ENCODE data around the gene NEDD4L.

DNA sequence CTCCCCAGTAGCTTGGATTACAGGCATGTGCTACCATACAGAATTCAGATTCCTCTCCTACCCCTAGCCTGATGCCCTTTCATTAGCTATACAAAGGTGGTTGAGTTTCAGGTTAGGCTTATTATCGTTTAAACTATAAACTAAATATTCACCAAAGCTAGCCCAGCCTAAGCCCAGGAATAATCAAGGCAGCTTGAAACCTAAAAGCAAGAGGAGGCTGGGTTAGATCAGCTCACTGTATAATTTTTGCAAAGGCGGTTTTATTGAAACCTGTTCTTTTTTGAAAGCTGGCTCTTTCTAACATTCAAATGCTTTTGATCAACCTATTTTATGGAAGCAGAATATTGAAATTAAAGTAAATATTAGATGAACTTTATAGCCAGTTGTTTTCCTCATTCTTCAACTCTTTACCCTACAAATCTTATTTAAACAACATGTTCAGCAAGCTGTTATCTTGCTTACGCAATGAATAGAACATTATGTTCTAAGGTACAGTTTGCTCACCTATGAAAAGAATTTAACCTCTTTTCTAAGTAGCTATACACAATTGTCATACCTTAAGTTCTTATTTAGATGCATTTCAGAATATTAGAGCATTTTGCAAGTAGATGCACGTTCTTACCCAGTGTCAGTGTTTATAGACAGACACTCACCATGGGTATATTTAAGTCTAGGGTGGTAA, 241.6 kb downstream of the NEDD4L start:
- no peak for TF ChIP-seq POLR2A (IDR thresholded peaks at IDR 0.05)
- TF ChIP-seq, protein P1, sequence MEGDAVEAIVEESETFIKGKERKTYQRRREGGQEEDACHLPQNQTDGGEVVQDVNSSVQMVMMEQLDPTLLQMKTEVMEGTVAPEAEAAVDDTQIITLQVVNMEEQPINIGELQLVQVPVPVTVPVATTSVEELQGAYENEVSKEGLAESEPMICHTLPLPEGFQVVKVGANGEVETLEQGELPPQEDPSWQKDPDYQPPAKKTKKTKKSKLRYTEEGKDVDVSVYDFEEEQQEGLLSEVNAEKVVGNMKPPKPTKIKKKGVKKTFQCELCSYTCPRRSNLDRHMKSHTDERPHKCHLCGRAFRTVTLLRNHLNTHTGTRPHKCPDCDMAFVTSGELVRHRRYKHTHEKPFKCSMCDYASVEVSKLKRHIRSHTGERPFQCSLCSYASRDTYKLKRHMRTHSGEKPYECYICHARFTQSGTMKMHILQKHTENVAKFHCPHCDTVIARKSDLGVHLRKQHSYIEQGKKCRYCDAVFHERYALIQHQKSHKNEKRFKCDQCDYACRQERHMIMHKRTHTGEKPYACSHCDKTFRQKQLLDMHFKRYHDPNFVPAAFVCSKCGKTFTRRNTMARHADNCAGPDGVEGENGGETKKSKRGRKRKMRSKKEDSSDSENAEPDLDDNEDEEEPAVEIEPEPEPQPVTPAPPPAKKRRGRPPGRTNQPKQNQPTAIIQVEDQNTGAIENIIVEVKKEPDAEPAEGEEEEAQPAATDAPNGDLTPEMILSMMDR (IDR thresholded peaks at IDR 0.05) = no peak

Measured in testis (tissue), 2 donors.